Neuronal stem cell (in vitro differentiated cells): ENCODE data around the gene AP1S3.

Experiments used
- DNase-seq: peaks from one replicate; pipeline ENCODE4 v3.0.0-alpha.2; 2013; ENCODE audit warnings: low spot score
- H2AFZ ChIP-seq: one replicate; pipeline ENCODE4 v1.6.1; 2013; ENCODE audit warnings: mild to moderate bottlenecking, low read length, inconsistent platforms
- H2AK5ac ChIP-seq: 2 replicates; pipeline ENCODE4 v1.6.1; 2013; ENCODE audit warnings: low read depth, mild to moderate bottlenecking, inconsistent platforms, low read length, moderate library complexity, mixed read lengths
- H2BK120ac ChIP-seq: 2 replicates; pipeline ENCODE4 v1.6.1; 2013; ENCODE audit warnings: low read depth, mild to moderate bottlenecking, inconsistent platforms, low read length, moderate library complexity, mixed read lengths
- H2BK12ac ChIP-seq: one replicate; pipeline ENCODE4 v1.6.1; 2013; ENCODE audit warnings: low read length, inconsistent platforms
- H2BK15ac ChIP-seq: 2 replicates; pipeline ENCODE4 v1.6.1; 2013; ENCODE audit warnings: mild to moderate bottlenecking, low read length, inconsistent platforms, mixed read lengths
- H2BK5ac ChIP-seq: one replicate; pipeline ENCODE4 v1.6.1; 2013; ENCODE audit warnings: inconsistent platforms, mild to moderate bottlenecking, low read length, moderate library complexity
- H3K14ac ChIP-seq: one replicate; pipeline ENCODE4 v1.6.1; 2013; ENCODE audit warnings: low read length, inconsistent platforms
- H3K18ac ChIP-seq: 2 replicates; pipeline ENCODE4 v1.6.1; 2013; ENCODE audit warnings: low read length, inconsistent platforms
- H3K23ac ChIP-seq: 2 replicates; pipeline ENCODE4 v1.6.1; 2013; ENCODE audit warnings: low read depth, mild to moderate bottlenecking, mixed read lengths, low read length, inconsistent platforms; ENCODE audit not compliant: poor library complexity
- H3K27ac ChIP-seq: replicated peaks from 3 replicates; pipeline ENCODE4 v1.5.1; 2013; ENCODE audit warnings: low read length, inconsistent platforms
- H3K27me3 ChIP-seq, 3 experiments: 2 replicates each; pipeline ENCODE4 v1.6.1; 2013; ENCODE audit warnings: low read length in 3 of 3, mild to moderate bottlenecking in 2 of 3, inconsistent platforms in 1 of 3, low read depth in 1 of 3, mixed read lengths in 1 of 3, moderate library complexity in 1 of 3; ENCODE audit not compliant: control insufficient read depth in 3 of 3, insufficient read depth in 3 of 3
- H3K36me3 ChIP-seq, 2 donors: replicated peaks in 1 of 2; 2 replicates each; pipeline ENCODE4 v1.6.1; 2013; ENCODE audit warnings: low read length in 2 of 2; ENCODE audit not compliant: control insufficient read depth in 2 of 2, insufficient read depth in 2 of 2
- H3K4ac ChIP-seq: 2 replicates; pipeline ENCODE4 v1.6.1; 2013; ENCODE audit warnings: inconsistent platforms, mild to moderate bottlenecking, low read length, moderate library complexity
- H3K4me1 ChIP-seq, 2 donors: 1 replicate in 1 of 2; 2 replicates in 1 of 2; pipeline ENCODE4 v1.6.1; 2013; ENCODE audit warnings: low read length in 2 of 2, low read depth in 1 of 2; ENCODE audit not compliant: control insufficient read depth in 2 of 2, insufficient read depth in 1 of 2
- H3K4me2 ChIP-seq: one replicate; pipeline ENCODE4 v1.6.1; 2013; ENCODE audit warnings: mild to moderate bottlenecking, low read length, inconsistent platforms; ENCODE audit not compliant: insufficient read depth, poor library complexity, severe bottlenecking
- H3K4me3 ChIP-seq, 2 donors: 2 replicates each; pipeline ENCODE4 v1.5.1; 2013; ENCODE audit warnings: low read length in 2 of 2, mild to moderate bottlenecking in 2 of 2, inconsistent platforms in 1 of 2, moderate library complexity in 1 of 2
- H3K79me1 ChIP-seq: one replicate; pipeline ENCODE4 v1.6.1; 2013; ENCODE audit warnings: low read depth, mild to moderate bottlenecking, inconsistent platforms, low read length, moderate library complexity
- H3K9ac ChIP-seq: one replicate; pipeline ENCODE4 v1.6.1; 2013; ENCODE audit warnings: mild to moderate bottlenecking, low read depth, low read length, inconsistent platforms; ENCODE audit not compliant: poor library complexity
- H3K9me3 ChIP-seq, 2 donors: replicated peaks in 1 of 2; 2 replicates each; pipeline versions ENCODE3 to v1.6.1; 2013; ENCODE audit warnings: low read length in 2 of 2, mild to moderate bottlenecking in 2 of 2, inconsistent platforms in 1 of 2, low read depth in 1 of 2, mixed read lengths in 1 of 2, moderate library complexity in 1 of 2; ENCODE audit not compliant: control insufficient read depth in 2 of 2, insufficient read depth in 1 of 2
- H4K8ac ChIP-seq: one replicate; pipeline ENCODE4 v1.6.1; 2013; ENCODE audit warnings: low read depth, mild to moderate bottlenecking, inconsistent platforms, low read length, moderate library complexity
- H4K91ac ChIP-seq: one replicate; pipeline ENCODE4 v1.6.1; 2013; ENCODE audit warnings: low read length, low read depth, mild to moderate bottlenecking, inconsistent platforms; ENCODE audit not compliant: poor library complexity
- WGBS, 2 donors: extraction: QIAGEN DNeasy Blood & Tissue Kit; methylation state at CpG; one replicate each; pipeline ENCODE4 v1.1.7; 2013; ENCODE audit warnings: missing lambda C conversion rate in 2 of 2, mixed read lengths in 1 of 2; ENCODE audit not compliant: insufficient read length in 2 of 2, insufficient replicate concordance in 1 of 2; ENCODE audit errors: extremely low coverage in 2 of 2; 5-methylcytosine and 5-hydroxymethylcytosine counted together

AP1S3 gene

GRCh38 chr2:223721746-223722145 is 115.6 kb downstream of the AP1S3 start:
- no peak overlapping the region for H3K4ac ChIP-seq
- H2BK12ac ChIP-seq = no peak overlapping the region
- no peak overlapping the region for H3K4me3 ChIP-seq
- no peak overlapping the region for H2AK5ac ChIP-seq
- H2AFZ ChIP-seq = no peak overlapping the region
- WGBS, 2 donors = no CpG with 5 or more reads among the region's 5 CpGs
- H3K4me1 ChIP-seq = peaks cover 6 to 19% of the 10 kb centered on the region in 2 donors
- H3K36me3 ChIP-seq = no peaks in the 10 kb centered on the region
- H4K8ac ChIP-seq = no peak overlapping the region
- peaks cover 0 to 7% of the 10 kb centered on the region in 2 donors for H3K9me3 ChIP-seq
- H3K18ac ChIP-seq = no peak overlapping the region
- H2BK15ac ChIP-seq = no peak overlapping the region
- H3K14ac ChIP-seq = no peak overlapping the region
- no peaks in the 10 kb centered on the region for H3K79me1 ChIP-seq
- no peak overlapping the region for H4K91ac ChIP-seq
- no peaks in the 10 kb centered on the region for H3K27me3 ChIP-seq
- H3K27ac ChIP-seq = no peak overlapping the region
- no peak overlapping the region for H3K23ac ChIP-seq
- H2BK5ac ChIP-seq = no peak overlapping the region
- no peak overlapping the region for H3K9ac ChIP-seq
- H2BK120ac ChIP-seq = no peak overlapping the region
- DNase-seq = no peak
- no peak overlapping the region for H3K4me2 ChIP-seq

GRCh38 chr2:223720367-223720766 is 117.0 kb downstream of the AP1S3 start:
- Histone ChIP-seq H3K9me3 (peaks cover 0 to 11% of the 10 kb centered on the region in 2 donors), H3K4ac (no peak overlapping the region), H2AK5ac (no peak overlapping the region), H3K14ac (no peak overlapping the region), H3K4me3 (no peak overlapping the region), H3K4me1 (peaks cover 3 to 9% of the 10 kb centered on the region in 2 donors), H3K23ac (no peak overlapping the region), H2BK12ac (no peak overlapping the region), H3K4me2 (no peak overlapping the region), H3K36me3 (no peaks in the 10 kb centered on the region), H2BK15ac (no peak overlapping the region), H3K27me3 (no peaks in the 10 kb centered on the region), H3K79me1 (no peaks in the 10 kb centered on the region), H4K91ac (no peak overlapping the region), H2BK5ac (no peak overlapping the region), H2AFZ (no peak overlapping the region), H3K27ac (no peak overlapping the region), H4K8ac (no peak overlapping the region), H3K18ac (no peak overlapping the region), H2BK120ac (no peak overlapping the region), H3K9ac (no peak overlapping the region)
- no CpG with 5 or more reads among the region's 1 CpG for WGBS, 2 donors
- DNase-seq = no peak

GRCh38 chr2:223712642-223713041 is 124.7 kb downstream of the AP1S3 start:
- Histone ChIP-seq H2BK120ac (no peak overlapping the region), H3K23ac (no peak overlapping the region), H3K27me3 (no peaks in the 10 kb centered on the region), H3K14ac (no peak overlapping the region), H4K91ac (no peak overlapping the region), H3K79me1 (no peaks in the 10 kb centered on the region), H2AK5ac (no peak overlapping the region), H3K4me2 (no peak overlapping the region), H3K36me3 (no peaks in the 10 kb centered on the region), H3K9ac (no peak overlapping the region), H3K4me1 (no peaks in the 10 kb centered on the region), H3K4me3 (no peak overlapping the region), H2BK5ac (no peak overlapping the region), H2AFZ (no peak overlapping the region), H3K9me3 (peaks cover 0 to 7% of the 10 kb centered on the region in 2 donors), H4K8ac (no peak overlapping the region), H3K4ac (no peak overlapping the region), H2BK15ac (no peak overlapping the region), H3K27ac (no peak overlapping the region), H3K18ac (no peak overlapping the region), H2BK12ac (no peak overlapping the region)
- no peak for DNase-seq

- H4K8ac ChIP-seq = no peak overlapping the region
- DNase-seq = no peak
- no peak overlapping the region for H3K14ac ChIP-seq
- no peak overlapping the region for H3K27ac ChIP-seq
- H4K91ac ChIP-seq = no peak overlapping the region
- no peak overlapping the region for H2BK15ac ChIP-seq
- H3K4me1 ChIP-seq = no peaks in the 10 kb centered on the region
- no peak overlapping the region for H3K23ac ChIP-seq
- H2BK5ac ChIP-seq = no peak overlapping the region
- no peak overlapping the region for H3K4me3 ChIP-seq
- H3K9ac ChIP-seq = no peak overlapping the region
- no peak overlapping the region for H3K4ac ChIP-seq
- no peaks in the 10 kb centered on the region for H3K79me1 ChIP-seq
- no peak overlapping the region for H2AK5ac ChIP-seq
- no CpG with 5 or more reads among the region's 8 CpGs for WGBS, 2 donors
- H3K18ac ChIP-seq = no peak overlapping the region
- H2AFZ ChIP-seq = no peak overlapping the region
- peaks cover 0 to 4% of the 10 kb centered on the region in 2 donors for H3K9me3 ChIP-seq
- H2BK12ac ChIP-seq = no peak overlapping the region
- no peaks in the 10 kb centered on the region for H3K27me3 ChIP-seq
- no peaks in the 10 kb centered on the region for H3K36me3 ChIP-seq
- H3K4me2 ChIP-seq = no peak overlapping the region
- H2BK120ac ChIP-seq = no peak overlapping the region
Measured at GRCh38 chr2:223711596-223712326, 125.6 kb downstream of the AP1S3 start.
